GM23338 (cell line): Measurements from ENCODE around the gene TMTC2. TPM values are rescaled to one million over a fixed set of nuclear protein-coding genes. Genes with fewer than 3 reads are reported as not detected.

Source experiments
- ATAC-seq: fragments of 200-7000 bp; cut with Tn5 transposase; 3 replicates; pipeline ENCODE4 v1.9.1; 2020
- DNase-seq: peaks from one replicate; pipeline ENCODE4 v3.0.0-alpha.2; 2015; ENCODE audit warnings: low spot score
- H2AFZ ChIP-seq: fragments of 200-600 bp; sonication (generic); 2 replicates; pipeline ENCODE4 v1.8.0; 2016; ENCODE audit warnings: antibody characterized with exemption, mild to moderate bottlenecking, moderate library complexity
- H3F3A ChIP-seq: fragments of 200-600 bp; sonication (generic); replicated peaks from 2 replicates; pipeline ENCODE4 v1.8.0; 2017; ENCODE audit warnings: antibody characterized with exemption, mixed run types, low read depth
- H3K27ac ChIP-seq: fragments of 200-600 bp; sonication (generic); 2 replicates; pipeline ENCODE4 v1.6.1; 2016; ENCODE audit warnings: low read depth
- H3K27me3 ChIP-seq: fragments of 200-600 bp; sonication (generic); 2 replicates; pipeline ENCODE4 v1.8.0; 2016; ENCODE audit warnings: mild to moderate bottlenecking, mixed run types, moderate library complexity; ENCODE audit not compliant: insufficient read depth
- H3K36me3 ChIP-seq: fragments of 200-600 bp; sonication (generic); 2 replicates; pipeline ENCODE4 v1.8.0; 2016; ENCODE audit warnings: mild to moderate bottlenecking; ENCODE audit not compliant: insufficient read depth
- H3K4me1 ChIP-seq: fragments of 200-600 bp; sonication (generic); 2 replicates; pipeline ENCODE4 v1.8.0; 2016; ENCODE audit warnings: mild to moderate bottlenecking, moderate library complexity; ENCODE audit not compliant: insufficient read depth
- H3K4me2 ChIP-seq: fragments of 200-600 bp; sonication (generic); 2 replicates; pipeline ENCODE4 v1.7.1; 2017; ENCODE audit warnings: mixed run types
- H3K4me3 ChIP-seq: fragments of 200-600 bp; sonication (generic); 2 replicates; pipeline ENCODE4 v1.6.1; 2016; ENCODE audit warnings: mixed run types
- H3K79me2 ChIP-seq: fragments of 200-600 bp; sonication (generic); replicated peaks from 2 replicates; pipeline ENCODE4 v1.8.0; 2017; ENCODE audit warnings: mild to moderate bottlenecking; ENCODE audit not compliant: insufficient read depth
- H3K9me2 ChIP-seq: fragments of 200-600 bp; sonication (generic); 2 replicates; pipeline ENCODE4 v1.8.0; 2017; ENCODE audit not compliant: insufficient read depth
- H4K20me1 ChIP-seq: fragments of 200-600 bp; sonication (generic); replicated peaks from 2 replicates; pipeline ENCODE4 v1.8.0; 2017; ENCODE audit warnings: mild to moderate bottlenecking; ENCODE audit not compliant: insufficient read depth
- H3K27ac Mint-ChIP-seq: 2 replicates; pipeline ENCODE4 v1.8.0; 2020; ENCODE audit warnings: inconsistent platforms, mild to moderate bottlenecking, moderate library complexity, mixed read lengths
- H3K27me3 Mint-ChIP-seq: 3 replicates; pipeline ENCODE4 v1.8.0; 2022; ENCODE audit warnings: low read depth, mild to moderate bottlenecking, moderate library complexity, mixed read lengths, inconsistent platforms; ENCODE audit not compliant: insufficient read depth, poor library complexity
- H3K36me3 Mint-ChIP-seq: 3 replicates; pipeline ENCODE4 v1.8.0; 2021; ENCODE audit warnings: low read depth, mild to moderate bottlenecking, inconsistent platforms, moderate library complexity, mixed read lengths
- H3K4me1 Mint-ChIP-seq: 3 replicates; pipeline ENCODE4 v1.8.0; 2020; ENCODE audit warnings: mild to moderate bottlenecking, inconsistent platforms, mixed read lengths
- H3K4me3 Mint-ChIP-seq: 3 replicates; pipeline ENCODE4 v1.8.0; 2021; ENCODE audit warnings: moderate library complexity, mild to moderate bottlenecking, inconsistent platforms, mixed read lengths
- H3K9me3 Mint-ChIP-seq: 3 replicates; pipeline ENCODE4 v1.8.0; 2020; ENCODE audit warnings: moderate library complexity, mild to moderate bottlenecking, inconsistent platforms, mixed read lengths
- CREB1 ChIP-seq: fragments of 250-450 bp; sonication (Bioruptor Pico); IDR thresholded peaks from 2 replicates; pipeline ENCODE4 v1.5.0; 2020; ENCODE audit warnings: low read depth, mild to moderate bottlenecking, moderate library complexity
- EZH2 ChIP-seq: fragments of 200-600 bp; sonication (generic); IDR thresholded peaks from one replicate; pipeline ENCODE4 v1.8.0; 2017; ENCODE audit warnings: antibody characterized with exemption, mild to moderate bottlenecking, low read depth; ENCODE audit not compliant: unreplicated experiment
- EZH2phosphoT487 ChIP-seq: fragments of 200-600 bp; sonication (generic); IDR thresholded peaks from one replicate; pipeline ENCODE4 v1.8.1; 2018; ENCODE audit warnings: antibody characterized with exemption; ENCODE audit not compliant: unreplicated experiment
- JUNB ChIP-seq: IDR thresholded peaks from one replicate; pipeline ENCODE4 v1.6.1; 2016; ENCODE audit warnings: antibody characterized with exemption; ENCODE audit not compliant: unreplicated experiment
- NANOG ChIP-seq: IDR thresholded peaks from 2 replicates; pipeline ENCODE4 v1.6.1; 2016; ENCODE audit warnings: antibody characterized with exemption, borderline replicate concordance
- POLR2AphosphoS5 ChIP-seq: IDR thresholded peaks from 2 replicates; pipeline ENCODE4 v1.6.1; 2016; ENCODE audit warnings: antibody characterized with exemption, low read depth
- STAT1 ChIP-seq: IDR thresholded peaks from one replicate; pipeline ENCODE4 v1.6.1; 2016; ENCODE audit warnings: antibody characterized with exemption; ENCODE audit not compliant: unreplicated experiment
- ZNF114 ChIP-seq: fragments of 250-450 bp; sonication (Bioruptor Pico); IDR thresholded peaks from 2 replicates; pipeline ENCODE4 v1.5.0; 2020; ENCODE audit warnings: mild to moderate bottlenecking, moderate library complexity
- ZNF331 ChIP-seq: fragments of 250-450 bp; sonication (Bioruptor Pico); IDR thresholded peaks from 2 replicates; pipeline ENCODE4 v1.5.0; 2020; ENCODE audit warnings: low read depth, mild to moderate bottlenecking, moderate library complexity
- polyA plus RNA-seq: library from polyadenylated mRNA; unstranded; fragments of >200 nt; fragmentation: Nextera tagmentation; extraction: Ambion mirVana; gene quantifications from 2 replicates; pipeline ENCODE4 v1.2.1, GENCODE V29; 2016
- total RNA-seq: library from RNA; depleted of rRNA; stranded (reverse); fragments of >200 nt; shearing (Covaris generic); gene quantifications from 2 replicates; pipeline ENCODE4 v1.2.3, GENCODE V29; 2014
- TF ChIP-seq, protein P1 (sequence below): fragments of 250-450 bp; sonication (Bioruptor Pico); IDR thresholded peaks from 2 replicates; pipeline ENCODE4 v1.5.0; 2020; ENCODE audit warnings: mild to moderate bottlenecking, moderate library complexity
- TF ChIP-seq, protein P2 (sequence below): IDR thresholded peaks from one replicate; pipeline ENCODE4 v1.6.1; 2018; ENCODE audit warnings: antibody characterized with exemption; ENCODE audit not compliant: unreplicated experiment
- TF ChIP-seq, protein P3 (sequence below): IDR thresholded peaks from 2 replicates; pipeline ENCODE4 v1.6.1; 2016; ENCODE audit warnings: antibody characterized with exemption
- TF ChIP-seq, protein P4 (sequence below), 2 experiments: fragments of 200-600 bp in 1 of 2; sonication (generic) in 1 of 2; conservative IDR thresholded peaks; 2 replicates each; pipeline versions ENCODE4 v1.5.1 to v1.6.1; 2016 to 2017; ENCODE audit warnings: antibody characterized with exemption in 2 of 2, low read depth in 2 of 2, mild to moderate bottlenecking in 2 of 2, moderate library complexity in 1 of 2

The TMTC2 gene
- total and polyA plus RNA-seq, 2 experiments from 2014 or later = 0.57 to 6.5 TPM

DNA sequence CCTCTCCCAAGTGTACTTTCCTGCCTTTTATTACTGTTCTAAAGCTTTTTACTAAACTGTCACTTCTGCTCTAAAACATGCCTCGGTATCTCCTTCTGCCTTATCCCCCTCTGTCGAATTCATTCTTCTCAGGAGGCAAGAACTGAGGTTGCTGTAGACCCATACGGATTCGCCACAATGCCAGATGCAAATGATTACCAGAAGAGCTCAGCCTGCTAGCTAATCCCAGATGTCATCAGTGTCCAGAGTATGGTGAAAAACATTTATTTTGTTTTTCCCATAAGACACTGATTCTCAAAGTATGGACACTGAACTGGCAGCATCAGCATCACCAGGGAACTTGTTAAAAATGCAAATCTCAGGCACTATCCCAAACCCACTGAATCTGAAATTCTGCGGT is 359.3 kb downstream of the TMTC2 start:
- H3K4me3 Mint-ChIP-seq = no peak overlapping the region
- Histone ChIP-seq H3K9me2 (no peaks in the 10 kb centered on the region), H3K27ac (no peak overlapping the region), H3K79me2 (no peaks in the 10 kb centered on the region), H3K4me2 (no peak overlapping the region), H3K4me3 (no peak overlapping the region), H4K20me1 (no peaks in the 10 kb centered on the region), H3K36me3 (no peaks in the 10 kb centered on the region), H3K27me3 (no peaks in the 10 kb centered on the region), H2AFZ (no peak overlapping the region), H3K4me1 (no peaks in the 10 kb centered on the region), H3F3A (no peaks in the 10 kb centered on the region)
- no peaks in the 10 kb centered on the region for H3K9me3 Mint-ChIP-seq
- H3K36me3 Mint-ChIP-seq = no peaks in the 10 kb centered on the region; the same call in 2 of the 3 replicates
- no peak for ATAC-seq
- DNase-seq = no peak
- no peak overlapping the region for H3K27ac Mint-ChIP-seq
- TF ChIP-seq, protein P1, sequence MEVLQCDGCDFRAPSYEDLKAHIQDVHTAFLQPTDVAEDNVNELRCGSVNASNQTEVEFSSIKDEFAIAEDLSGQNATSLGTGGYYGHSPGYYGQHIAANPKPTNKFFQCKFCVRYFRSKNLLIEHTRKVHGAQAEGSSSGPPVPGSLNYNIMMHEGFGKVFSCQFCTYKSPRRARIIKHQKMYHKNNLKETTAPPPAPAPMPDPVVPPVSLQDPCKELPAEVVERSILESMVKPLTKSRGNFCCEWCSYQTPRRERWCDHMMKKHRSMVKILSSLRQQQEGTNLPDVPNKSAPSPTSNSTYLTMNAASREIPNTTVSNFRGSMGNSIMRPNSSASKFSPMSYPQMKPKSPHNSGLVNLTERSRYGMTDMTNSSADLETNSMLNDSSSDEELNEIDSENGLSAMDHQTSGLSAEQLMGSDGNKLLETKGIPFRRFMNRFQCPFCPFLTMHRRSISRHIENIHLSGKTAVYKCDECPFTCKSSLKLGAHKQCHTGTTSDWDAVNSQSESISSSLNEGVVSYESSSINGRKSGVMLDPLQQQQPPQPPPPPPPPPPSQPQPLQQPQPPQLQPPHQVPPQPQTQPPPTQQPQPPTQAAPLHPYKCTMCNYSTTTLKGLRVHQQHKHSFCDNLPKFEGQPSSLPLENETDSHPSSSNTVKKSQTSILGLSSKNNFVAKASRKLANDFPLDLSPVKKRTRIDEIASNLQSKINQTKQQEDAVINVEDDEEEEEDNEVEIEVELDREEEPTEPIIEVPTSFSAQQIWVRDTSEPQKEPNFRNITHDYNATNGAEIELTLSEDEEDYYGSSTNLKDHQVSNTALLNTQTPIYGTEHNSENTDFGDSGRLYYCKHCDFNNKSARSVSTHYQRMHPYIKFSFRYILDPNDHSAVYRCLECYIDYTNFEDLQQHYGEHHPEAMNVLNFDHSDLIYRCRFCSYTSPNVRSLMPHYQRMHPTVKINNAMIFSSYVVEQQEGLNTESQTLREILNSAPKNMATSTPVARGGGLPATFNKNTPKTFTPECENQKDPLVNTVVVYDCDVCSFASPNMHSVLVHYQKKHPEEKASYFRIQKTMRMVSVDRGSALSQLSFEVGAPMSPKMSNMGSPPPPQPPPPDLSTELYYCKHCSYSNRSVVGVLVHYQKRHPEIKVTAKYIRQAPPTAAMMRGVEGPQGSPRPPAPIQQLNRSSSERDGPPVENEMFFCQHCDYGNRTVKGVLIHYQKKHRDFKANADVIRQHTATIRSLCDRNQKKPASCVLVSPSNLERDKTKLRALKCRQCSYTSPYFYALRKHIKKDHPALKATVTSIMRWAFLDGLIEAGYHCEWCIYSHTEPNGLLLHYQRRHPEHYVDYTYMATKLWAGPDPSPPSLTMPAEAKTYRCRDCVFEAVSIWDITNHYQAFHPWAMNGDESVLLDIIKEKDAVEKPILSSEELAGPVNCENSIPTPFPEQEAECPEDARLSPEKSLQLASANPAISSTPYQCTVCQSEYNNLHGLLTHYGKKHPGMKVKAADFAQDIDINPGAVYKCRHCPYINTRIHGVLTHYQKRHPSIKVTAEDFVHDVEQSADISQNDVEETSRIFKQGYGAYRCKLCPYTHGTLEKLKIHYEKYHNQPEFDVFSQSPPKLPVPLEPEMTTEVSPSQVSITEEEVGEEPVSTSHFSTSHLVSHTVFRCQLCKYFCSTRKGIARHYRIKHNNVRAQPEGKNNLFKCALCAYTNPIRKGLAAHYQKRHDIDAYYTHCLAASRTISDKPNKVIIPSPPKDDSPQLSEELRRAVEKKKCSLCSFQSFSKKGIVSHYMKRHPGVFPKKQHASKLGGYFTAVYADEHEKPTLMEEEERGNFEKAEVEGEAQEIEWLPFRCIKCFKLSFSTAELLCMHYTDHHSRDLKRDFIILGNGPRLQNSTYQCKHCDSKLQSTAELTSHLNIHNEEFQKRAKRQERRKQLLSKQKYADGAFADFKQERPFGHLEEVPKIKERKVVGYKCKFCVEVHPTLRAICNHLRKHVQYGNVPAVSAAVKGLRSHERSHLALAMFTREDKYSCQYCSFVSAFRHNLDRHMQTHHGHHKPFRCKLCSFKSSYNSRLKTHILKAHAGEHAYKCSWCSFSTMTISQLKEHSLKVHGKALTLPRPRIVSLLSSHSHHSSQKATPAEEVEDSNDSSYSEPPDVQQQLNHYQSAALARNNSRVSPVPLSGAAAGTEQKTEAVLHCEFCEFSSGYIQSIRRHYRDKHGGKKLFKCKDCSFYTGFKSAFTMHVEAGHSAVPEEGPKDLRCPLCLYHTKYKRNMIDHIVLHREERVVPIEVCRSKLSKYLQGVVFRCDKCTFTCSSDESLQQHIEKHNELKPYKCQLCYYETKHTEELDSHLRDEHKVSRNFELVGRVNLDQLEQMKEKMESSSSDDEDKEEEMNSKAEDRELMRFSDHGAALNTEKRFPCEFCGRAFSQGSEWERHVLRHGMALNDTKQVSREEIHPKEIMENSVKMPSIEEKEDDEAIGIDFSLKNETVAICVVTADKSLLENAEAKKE (CRISPR knock-in tag) = no peak
- TF ChIP-seq, protein P2, sequence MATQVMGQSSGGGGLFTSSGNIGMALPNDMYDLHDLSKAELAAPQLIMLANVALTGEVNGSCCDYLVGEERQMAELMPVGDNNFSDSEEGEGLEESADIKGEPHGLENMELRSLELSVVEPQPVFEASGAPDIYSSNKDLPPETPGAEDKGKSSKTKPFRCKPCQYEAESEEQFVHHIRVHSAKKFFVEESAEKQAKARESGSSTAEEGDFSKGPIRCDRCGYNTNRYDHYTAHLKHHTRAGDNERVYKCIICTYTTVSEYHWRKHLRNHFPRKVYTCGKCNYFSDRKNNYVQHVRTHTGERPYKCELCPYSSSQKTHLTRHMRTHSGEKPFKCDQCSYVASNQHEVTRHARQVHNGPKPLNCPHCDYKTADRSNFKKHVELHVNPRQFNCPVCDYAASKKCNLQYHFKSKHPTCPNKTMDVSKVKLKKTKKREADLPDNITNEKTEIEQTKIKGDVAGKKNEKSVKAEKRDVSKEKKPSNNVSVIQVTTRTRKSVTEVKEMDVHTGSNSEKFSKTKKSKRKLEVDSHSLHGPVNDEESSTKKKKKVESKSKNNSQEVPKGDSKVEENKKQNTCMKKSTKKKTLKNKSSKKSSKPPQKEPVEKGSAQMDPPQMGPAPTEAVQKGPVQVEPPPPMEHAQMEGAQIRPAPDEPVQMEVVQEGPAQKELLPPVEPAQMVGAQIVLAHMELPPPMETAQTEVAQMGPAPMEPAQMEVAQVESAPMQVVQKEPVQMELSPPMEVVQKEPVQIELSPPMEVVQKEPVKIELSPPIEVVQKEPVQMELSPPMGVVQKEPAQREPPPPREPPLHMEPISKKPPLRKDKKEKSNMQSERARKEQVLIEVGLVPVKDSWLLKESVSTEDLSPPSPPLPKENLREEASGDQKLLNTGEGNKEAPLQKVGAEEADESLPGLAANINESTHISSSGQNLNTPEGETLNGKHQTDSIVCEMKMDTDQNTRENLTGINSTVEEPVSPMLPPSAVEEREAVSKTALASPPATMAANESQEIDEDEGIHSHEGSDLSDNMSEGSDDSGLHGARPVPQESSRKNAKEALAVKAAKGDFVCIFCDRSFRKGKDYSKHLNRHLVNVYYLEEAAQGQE = no peak
- TF ChIP-seq, protein P3, sequence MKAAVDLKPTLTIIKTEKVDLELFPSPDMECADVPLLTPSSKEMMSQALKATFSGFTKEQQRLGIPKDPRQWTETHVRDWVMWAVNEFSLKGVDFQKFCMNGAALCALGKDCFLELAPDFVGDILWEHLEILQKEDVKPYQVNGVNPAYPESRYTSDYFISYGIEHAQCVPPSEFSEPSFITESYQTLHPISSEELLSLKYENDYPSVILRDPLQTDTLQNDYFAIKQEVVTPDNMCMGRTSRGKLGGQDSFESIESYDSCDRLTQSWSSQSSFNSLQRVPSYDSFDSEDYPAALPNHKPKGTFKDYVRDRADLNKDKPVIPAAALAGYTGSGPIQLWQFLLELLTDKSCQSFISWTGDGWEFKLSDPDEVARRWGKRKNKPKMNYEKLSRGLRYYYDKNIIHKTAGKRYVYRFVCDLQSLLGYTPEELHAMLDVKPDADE = no peak
- TF ChIP-seq JUNB = no peak
- TF ChIP-seq EZH2phosphoT487 = no peak
- no peak for TF ChIP-seq CREB1 (CRISPR knock-in tag)
- no peak for TF ChIP-seq STAT1
- no peak for TF ChIP-seq NANOG
- TF ChIP-seq ZNF114 (CRISPR knock-in tag) = no peak
- TF ChIP-seq POLR2AphosphoS5 = no peak
- TF ChIP-seq ZNF331 = no peak
- TF ChIP-seq EZH2 = no peak
- TF ChIP-seq, protein P4, sequence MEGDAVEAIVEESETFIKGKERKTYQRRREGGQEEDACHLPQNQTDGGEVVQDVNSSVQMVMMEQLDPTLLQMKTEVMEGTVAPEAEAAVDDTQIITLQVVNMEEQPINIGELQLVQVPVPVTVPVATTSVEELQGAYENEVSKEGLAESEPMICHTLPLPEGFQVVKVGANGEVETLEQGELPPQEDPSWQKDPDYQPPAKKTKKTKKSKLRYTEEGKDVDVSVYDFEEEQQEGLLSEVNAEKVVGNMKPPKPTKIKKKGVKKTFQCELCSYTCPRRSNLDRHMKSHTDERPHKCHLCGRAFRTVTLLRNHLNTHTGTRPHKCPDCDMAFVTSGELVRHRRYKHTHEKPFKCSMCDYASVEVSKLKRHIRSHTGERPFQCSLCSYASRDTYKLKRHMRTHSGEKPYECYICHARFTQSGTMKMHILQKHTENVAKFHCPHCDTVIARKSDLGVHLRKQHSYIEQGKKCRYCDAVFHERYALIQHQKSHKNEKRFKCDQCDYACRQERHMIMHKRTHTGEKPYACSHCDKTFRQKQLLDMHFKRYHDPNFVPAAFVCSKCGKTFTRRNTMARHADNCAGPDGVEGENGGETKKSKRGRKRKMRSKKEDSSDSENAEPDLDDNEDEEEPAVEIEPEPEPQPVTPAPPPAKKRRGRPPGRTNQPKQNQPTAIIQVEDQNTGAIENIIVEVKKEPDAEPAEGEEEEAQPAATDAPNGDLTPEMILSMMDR (conservative IDR thresholded peaks at IDR 0.05; ENCODE audit: low read depth in 2 of 2) = no peak
- H3K27me3 Mint-ChIP-seq = no peaks in the 10 kb centered on the region
- peaks cover 14% of the 10 kb centered on the region for H3K4me1 Mint-ChIP-seq
